PFSK-1 (cell line): ENCODE results near the gene C11orf24.

Experiments
- FOXP2 ChIP-seq: optimal IDR thresholded peaks from 2 replicates; pipeline ENCODE3; 2011; ENCODE audit warnings: borderline replicate concordance, control low read depth, inconsistent platforms; ENCODE audit not compliant: insufficient read depth; ENCODE audit errors: extremely low read length, extremely low read depth
- POLR2AphosphoS5 ChIP-seq: IDR thresholded peaks from 2 replicates; pipeline ENCODE4 v1.6.1; 2012; ENCODE audit warnings: low read depth, mild to moderate bottlenecking, control low read depth, low read length, moderate library complexity
- TAF1 ChIP-seq: IDR thresholded peaks from 2 replicates; pipeline ENCODE4 v1.6.1; 2012; ENCODE audit warnings: low read length, control low read depth, borderline replicate concordance; ENCODE audit not compliant: insufficient read depth
- TF ChIP-seq, protein P1 (sequence below), 2 experiments: IDR thresholded peaks; 2 replicates each; pipeline versions ENCODE4 v1.6.1 to v1.8.0; 2011 to 2012; ENCODE audit warnings: low read depth in 2 of 2, low read length in 2 of 2, control low read depth in 1 of 2, inconsistent platforms in 1 of 2, mild to moderate bottlenecking in 1 of 2, moderate library complexity in 1 of 2; ENCODE audit not compliant: insufficient read depth in 1 of 2

GRCh38 chr11:68259122-68259959 is 12.4 kb downstream of the C11orf24 start:
- TF ChIP-seq POLR2AphosphoS5: no peak
- TF ChIP-seq, protein P1, sequence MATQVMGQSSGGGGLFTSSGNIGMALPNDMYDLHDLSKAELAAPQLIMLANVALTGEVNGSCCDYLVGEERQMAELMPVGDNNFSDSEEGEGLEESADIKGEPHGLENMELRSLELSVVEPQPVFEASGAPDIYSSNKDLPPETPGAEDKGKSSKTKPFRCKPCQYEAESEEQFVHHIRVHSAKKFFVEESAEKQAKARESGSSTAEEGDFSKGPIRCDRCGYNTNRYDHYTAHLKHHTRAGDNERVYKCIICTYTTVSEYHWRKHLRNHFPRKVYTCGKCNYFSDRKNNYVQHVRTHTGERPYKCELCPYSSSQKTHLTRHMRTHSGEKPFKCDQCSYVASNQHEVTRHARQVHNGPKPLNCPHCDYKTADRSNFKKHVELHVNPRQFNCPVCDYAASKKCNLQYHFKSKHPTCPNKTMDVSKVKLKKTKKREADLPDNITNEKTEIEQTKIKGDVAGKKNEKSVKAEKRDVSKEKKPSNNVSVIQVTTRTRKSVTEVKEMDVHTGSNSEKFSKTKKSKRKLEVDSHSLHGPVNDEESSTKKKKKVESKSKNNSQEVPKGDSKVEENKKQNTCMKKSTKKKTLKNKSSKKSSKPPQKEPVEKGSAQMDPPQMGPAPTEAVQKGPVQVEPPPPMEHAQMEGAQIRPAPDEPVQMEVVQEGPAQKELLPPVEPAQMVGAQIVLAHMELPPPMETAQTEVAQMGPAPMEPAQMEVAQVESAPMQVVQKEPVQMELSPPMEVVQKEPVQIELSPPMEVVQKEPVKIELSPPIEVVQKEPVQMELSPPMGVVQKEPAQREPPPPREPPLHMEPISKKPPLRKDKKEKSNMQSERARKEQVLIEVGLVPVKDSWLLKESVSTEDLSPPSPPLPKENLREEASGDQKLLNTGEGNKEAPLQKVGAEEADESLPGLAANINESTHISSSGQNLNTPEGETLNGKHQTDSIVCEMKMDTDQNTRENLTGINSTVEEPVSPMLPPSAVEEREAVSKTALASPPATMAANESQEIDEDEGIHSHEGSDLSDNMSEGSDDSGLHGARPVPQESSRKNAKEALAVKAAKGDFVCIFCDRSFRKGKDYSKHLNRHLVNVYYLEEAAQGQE (IDR thresholded peaks at IDR 0.05; ENCODE audit: insufficient read depth in 1 of 2, low read depth in 2 of 2, low read length in 2 of 2): no peak
- no peak for TF ChIP-seq TAF1
- TF ChIP-seq FOXP2: no peak
